ENCODE results near the gene GUCY1B1. TPM values are rescaled to one million over a fixed set of nuclear protein-coding genes. Genes with fewer than 3 reads are reported as not detected.

The GUCY1B1 gene
- total and polyA plus RNA-seq, 9 of the 15 experiments (the other 6 are each of a cell fraction or from before 2014, with no cell fraction given) = not detected

GRCh38 chr4:155787113-155787710 lies 28.4 kb downstream of the GUCY1B1 start:
- DNase-seq (ENCODE audit: extremely low read depth in 1 of 4, low spot score in 3 of 4) = peak in 1 of 4 experiments; percentile 5
- Histone ChIP-seq H3K27me3 (ENCODE audit: control insufficient read depth in 2 of 2, insufficient read depth in 2 of 2, low read length in 2 of 2) (no peaks in the 10 kb centered on the region), H3K36me3 (ENCODE audit: control insufficient read depth, insufficient read depth, low read length) (no peaks in the 10 kb centered on the region), H4K20me1 (replicated peaks; ENCODE audit: control insufficient read depth, insufficient read depth, low read length) (no peaks in the 10 kb centered on the region), H3K9me3 (replicated peaks; ENCODE audit: control insufficient read depth, insufficient read depth, low read depth, low read length) (no peaks in the 10 kb centered on the region), H3K4me1 (replicated peaks in 1 of 2; ENCODE audit: control insufficient read depth in 2 of 2, insufficient read depth in 2 of 2, low read length in 2 of 2) (no peaks in the 10 kb centered on the region), H3K9ac (ENCODE audit: insufficient read depth in 1 of 2, low read depth in 2 of 2, low read length in 2 of 2) (no peak overlapping the region), H2AFZ (ENCODE audit: low read depth, low read length) (no peak overlapping the region), H3K27ac (ENCODE audit: extremely low read depth, low read depth, low read length) (no peak overlapping the region), H3K4me3 (no peak overlapping the region), H3K9me1 (ENCODE audit: control insufficient read depth, insufficient read depth, low read length) (no peaks in the 10 kb centered on the region), H3K79me2 (ENCODE audit: control insufficient read depth, insufficient read depth, low read length) (no peaks in the 10 kb centered on the region), H3K4me2 (ENCODE audit: insufficient read depth, low read length) (no peak overlapping the region)
- intact Hi-C loops (cut with micrococcal nuclease) (loop anchor here (5.0 kb wide), 1 partner anchor 980 kb away; no protein-coding TSS in a partner anchor), in situ Hi-C loops (cut with MboI) (no loop called here)
- no peak for ATAC-seq
- no peak for FAIRE-seq
- BruUV-seq (replicated peaks) = no TSS peak
- ChIA-PET CTCF (ENCODE audit: low intra/inter-chr PET ratio) (no interaction called here), POLR2A (no interaction called here)
- TF ChIP-seq RAD21 (CRISPR knock-in tag; conservative IDR thresholded peaks at IDR 0.05 in 1 of 2, IDR thresholded peaks at IDR 0.05 in 1 of 2) = peak; percentile 33 to 52
- TF ChIP-seq ZNF354B (CRISPR knock-in tag; IDR thresholded peaks at IDR 0.05) = no peak
- TF ChIP-seq YY1 (IDR thresholded peaks at IDR 0.05; ENCODE audit: borderline replicate concordance in 1 of 3, control insufficient read depth in 1 of 3, extremely low read depth in 1 of 3, insufficient read depth in 3 of 3, insufficient read length in 1 of 3, insufficient replicate concordance in 2 of 3, low read depth in 1 of 3, low read length in 2 of 3) = peak in 1 of 3 experiments; percentile 60
- TF ChIP-seq, protein P1, sequence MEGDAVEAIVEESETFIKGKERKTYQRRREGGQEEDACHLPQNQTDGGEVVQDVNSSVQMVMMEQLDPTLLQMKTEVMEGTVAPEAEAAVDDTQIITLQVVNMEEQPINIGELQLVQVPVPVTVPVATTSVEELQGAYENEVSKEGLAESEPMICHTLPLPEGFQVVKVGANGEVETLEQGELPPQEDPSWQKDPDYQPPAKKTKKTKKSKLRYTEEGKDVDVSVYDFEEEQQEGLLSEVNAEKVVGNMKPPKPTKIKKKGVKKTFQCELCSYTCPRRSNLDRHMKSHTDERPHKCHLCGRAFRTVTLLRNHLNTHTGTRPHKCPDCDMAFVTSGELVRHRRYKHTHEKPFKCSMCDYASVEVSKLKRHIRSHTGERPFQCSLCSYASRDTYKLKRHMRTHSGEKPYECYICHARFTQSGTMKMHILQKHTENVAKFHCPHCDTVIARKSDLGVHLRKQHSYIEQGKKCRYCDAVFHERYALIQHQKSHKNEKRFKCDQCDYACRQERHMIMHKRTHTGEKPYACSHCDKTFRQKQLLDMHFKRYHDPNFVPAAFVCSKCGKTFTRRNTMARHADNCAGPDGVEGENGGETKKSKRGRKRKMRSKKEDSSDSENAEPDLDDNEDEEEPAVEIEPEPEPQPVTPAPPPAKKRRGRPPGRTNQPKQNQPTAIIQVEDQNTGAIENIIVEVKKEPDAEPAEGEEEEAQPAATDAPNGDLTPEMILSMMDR (IDR thresholded peaks at IDR 0.05 in 2 of 3, conservative IDR thresholded peaks at IDR 0.05 in 1 of 3; ENCODE audit: insufficient read depth in 2 of 3, low read depth in 1 of 3, low read length in 3 of 3) = peak in 2 of 3 experiments; percentile 22 to 34; a peak in 1 of 6 replicates
- TF ChIP-seq TOE1 (IDR thresholded peaks at IDR 0.05; ENCODE audit: borderline replicate concordance) = no peak
- no peak for TF ChIP-seq TOE1 (CRISPR knock-in tag; IDR thresholded peaks at IDR 0.05; ENCODE audit: borderline replicate concordance, low read depth)
- TF ChIP-seq, protein P2, sequence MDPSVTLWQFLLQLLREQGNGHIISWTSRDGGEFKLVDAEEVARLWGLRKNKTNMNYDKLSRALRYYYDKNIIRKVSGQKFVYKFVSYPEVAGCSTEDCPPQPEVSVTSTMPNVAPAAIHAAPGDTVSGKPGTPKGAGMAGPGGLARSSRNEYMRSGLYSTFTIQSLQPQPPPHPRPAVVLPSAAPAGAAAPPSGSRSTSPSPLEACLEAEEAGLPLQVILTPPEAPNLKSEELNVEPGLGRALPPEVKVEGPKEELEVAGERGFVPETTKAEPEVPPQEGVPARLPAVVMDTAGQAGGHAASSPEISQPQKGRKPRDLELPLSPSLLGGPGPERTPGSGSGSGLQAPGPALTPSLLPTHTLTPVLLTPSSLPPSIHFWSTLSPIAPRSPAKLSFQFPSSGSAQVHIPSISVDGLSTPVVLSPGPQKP (CRISPR knock-in tag; IDR thresholded peaks at IDR 0.05) = no peak
- no peak for TF ChIP-seq ATF7 (IDR thresholded peaks at IDR 0.05)
- 4% methylated on average over 5 of the region's 5 CpGs for WGBS (ENCODE audit: insufficient coverage, low coverage, missing lambda C conversion rate)
